ENCODE data around the gene ZSCAN9. TPM values are rescaled to one million over a fixed set of nuclear protein-coding genes. Genes with fewer than 3 reads are reported as not detected.

Gene ZSCAN9
- total and polyA plus RNA-seq, 2 of the 13 experiments (the other 11 are each of a cell fraction or from before 2014, with no cell fraction given): 14.6 to 17.8 TPM

GRCh38 chr6:28263922-28264321 lies 38.8 kb downstream of the ZSCAN9 start:
- no peak overlapping the region for H3K9ac ChIP-seq (ENCODE audit: insufficient read depth, low read depth, low read length)
- H3K27ac ChIP-seq (ENCODE audit: extremely low read length, insufficient read depth, low read length): no peak overlapping the region
- no peak for TF ChIP-seq ZNF276 (CRISPR knock-in tag; IDR thresholded peaks at IDR 0.05; ENCODE audit: low read depth)
- TF ChIP-seq ZNF614 (CRISPR knock-in tag; IDR thresholded peaks at IDR 0.05; ENCODE audit: borderline replicate concordance): no peak
- no peak for TF ChIP-seq JUN (CRISPR knock-in tag; IDR thresholded peaks at IDR 0.05)
- TF ChIP-seq ZNF30 (CRISPR knock-in tag; IDR thresholded peaks at IDR 0.05): no peak
- no peak for TF ChIP-seq KLF12 (CRISPR knock-in tag; IDR thresholded peaks at IDR 0.05; ENCODE audit: borderline replicate concordance)
- TF ChIP-seq TBX2 (CRISPR knock-in tag; IDR thresholded peaks at IDR 0.05; ENCODE audit: borderline replicate concordance): no peak
- no peak for TF ChIP-seq ZNF496 (CRISPR knock-in tag; IDR thresholded peaks at IDR 0.05; ENCODE audit: insufficient replicate concordance)
- no peak for TF ChIP-seq ZBTB49 (CRISPR knock-in tag; IDR thresholded peaks at IDR 0.05; ENCODE audit: borderline replicate concordance)
- no peak for TF ChIP-seq STAG1 (CRISPR knock-in tag; IDR thresholded peaks at IDR 0.05)
- TF ChIP-seq ZNF607 (CRISPR knock-in tag; IDR thresholded peaks at IDR 0.05; ENCODE audit: borderline replicate concordance): no peak
- no peak for TF ChIP-seq TARDBP (CRISPR knock-in tag; IDR thresholded peaks at IDR 0.05)
- TF ChIP-seq ZNF432 (CRISPR knock-in tag; IDR thresholded peaks at IDR 0.05; ENCODE audit: borderline replicate concordance): no peak
- no TSS peak for BruUV-seq (replicated peaks)
- WGBS (ENCODE audit: low lambda C conversion rate): 0% methylated on average over 2 of the region's 2 CpGs
- no peak for ATAC-seq
- H3K27me3 ChIP-seq (ENCODE audit: control insufficient read depth in 1 of 2, insufficient read depth in 2 of 2, low read length in 2 of 2): peaks cover 0 to 27% of the 10 kb centered on the region in 2 experiments; a peak in 3 of 5 replicates
- in situ Hi-C loops (cut with HindIII; ENCODE audit: extremely low pct_ligation_motif_present, low pct_unique_long_range_greater_than_20kb) (no loop called here), intact Hi-C loops (cut with micrococcal nuclease; ENCODE audit: unreplicated experiment) (no loop called here)
- H4K20me1 ChIP-seq (ENCODE audit: insufficient read depth, low read length): no peaks in the 10 kb centered on the region
- H3K4me2 ChIP-seq (ENCODE audit: low read depth, low read length): no peak overlapping the region
- CTCF ChIA-PET (ENCODE audit: low intra/inter-chr PET ratio, low total read pairs): no interaction called here
- POLR2A ChIA-PET: interaction anchor here (0.8 kb wide), 1 partner anchor 11 kb away, joined by 3 read pairs; no protein-coding TSS in a partner anchor
- H3K4me1 ChIP-seq (ENCODE audit: insufficient read depth, low read length): peaks cover 18% of the 10 kb centered on the region
- no peaks in the 10 kb centered on the region for H3K9me3 ChIP-seq (ENCODE audit: low read length)
- no peak overlapping the region for H3K4me3 ChIP-seq (replicated peaks in 1 of 3; ENCODE audit: insufficient read depth in 1 of 3, low read depth in 2 of 3, low read length in 3 of 3)
- no peak for FAIRE-seq
- no peak overlapping the region for H2AFZ ChIP-seq (ENCODE audit: low read length)
- peaks cover 16% of the 10 kb centered on the region for H3K79me2 ChIP-seq (ENCODE audit: insufficient read depth, low read length)
- no peak for DNase-seq (ENCODE audit: low spot score)
- H3K36me3 ChIP-seq (replicated peaks in 1 of 2; ENCODE audit: control insufficient read depth in 1 of 2, insufficient read depth in 2 of 2, low read length in 2 of 2): no peaks in the 10 kb centered on the region
